NCI-H2029 (cell line): ENCODE data around the gene PIK3C2A.

Source experiments
- DNase-seq: peaks from one replicate; lab custom pipeline; 2025; lab: John Stamatoyannopoulos, UW

The PIK3C2A gene

GRCh38 chr11:17209939-17210245 lies 2.1 kb upstream of the PIK3C2A start:
- no peak for DNase-seq

GRCh38 chr11:17208257-17208999 lies 642 bp upstream of the PIK3C2A start:
- peak; percentile 81 for DNase-seq

DNA sequence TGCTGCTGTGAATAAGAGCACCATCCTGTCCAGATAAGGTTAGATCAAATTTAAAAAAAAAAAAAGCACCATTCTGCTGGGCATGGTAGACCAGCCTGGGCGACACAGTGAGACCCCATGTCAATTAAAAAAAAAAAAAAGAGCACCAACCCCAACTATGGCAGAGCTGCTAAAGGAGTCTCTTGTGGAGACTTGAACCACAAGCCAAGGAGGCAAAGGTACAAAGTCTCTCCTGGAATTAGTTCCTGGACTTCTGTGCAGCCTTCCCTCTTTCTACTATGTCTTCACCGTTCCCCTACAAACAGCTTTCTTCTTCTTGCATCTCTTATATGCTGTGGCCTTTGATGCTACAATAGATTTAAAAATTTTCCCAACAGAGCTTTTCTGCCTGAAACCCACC lies 1.3 kb downstream of the PIK3C2A start:
- DNase-seq, result no peak

- DNase-seq, result no peak
Measured at GRCh38 chr11:17197431-17197898, 10.3 kb downstream of the PIK3C2A start.

DNA sequence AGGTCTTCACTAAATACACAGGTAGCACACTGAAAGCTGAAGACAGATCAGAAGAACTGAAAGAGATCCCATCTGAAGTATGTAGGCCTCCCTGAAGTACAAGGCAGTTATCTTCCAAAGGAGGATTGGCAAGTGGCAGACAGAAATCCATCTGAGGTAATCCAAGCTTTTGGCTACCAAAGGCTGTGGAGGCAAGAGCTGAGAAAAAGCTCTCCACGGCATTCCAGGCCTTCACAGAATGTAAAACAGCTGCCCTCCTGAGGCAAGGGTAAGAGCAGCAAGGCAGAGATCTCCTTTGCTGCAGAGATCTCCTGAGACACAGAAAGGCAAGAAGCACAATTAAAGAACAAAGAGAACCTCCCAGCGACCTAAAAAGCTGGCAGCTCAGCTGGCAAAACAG lies 19.1 kb downstream of the PIK3C2A start:
- DNase-seq, result no peak

DNA sequence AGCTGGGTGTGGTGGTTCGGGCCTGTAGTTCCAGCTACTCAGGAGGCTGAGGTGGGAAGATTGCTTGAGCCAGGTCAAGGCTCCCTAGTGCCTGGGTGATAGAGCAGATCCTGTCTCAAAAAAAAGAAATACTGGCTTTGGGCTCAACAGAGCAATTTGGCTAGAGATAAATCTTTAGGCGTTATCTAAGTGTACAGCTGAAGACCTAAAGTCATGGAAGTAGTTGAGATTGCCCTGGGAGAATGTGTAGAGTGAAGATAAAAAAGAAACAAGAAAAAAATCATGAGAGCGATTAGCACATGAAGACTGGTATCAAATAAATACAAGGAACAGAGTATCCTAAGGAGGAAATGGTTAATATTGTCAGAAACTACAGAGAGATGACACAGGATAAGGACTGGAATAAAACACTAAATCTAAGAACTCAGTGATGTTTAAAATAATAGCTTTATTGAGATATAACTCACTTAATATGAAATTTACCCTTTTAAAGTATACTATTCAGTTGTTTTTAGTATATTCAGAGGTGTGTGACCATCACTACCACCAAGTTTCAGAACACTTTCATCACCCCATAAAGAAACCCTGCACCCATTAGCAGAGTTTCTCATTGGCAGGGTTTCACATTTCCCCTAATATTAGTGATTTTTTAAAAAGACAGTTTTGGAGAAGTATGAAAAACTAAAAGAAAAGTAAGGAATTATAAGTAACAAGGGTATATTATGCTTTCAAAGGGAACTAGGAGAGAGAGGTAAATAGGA lies 20.7 kb downstream of the PIK3C2A start:
- no peak for DNase-seq

- DNase-seq, result no peak
Measured at GRCh38 chr11:17185938-17186337, 21.8 kb downstream of the PIK3C2A start.

GRCh38 chr11:17184882-17185587 lies 22.8 kb downstream of the PIK3C2A start:
- DNase-seq, result no peak

DNA sequence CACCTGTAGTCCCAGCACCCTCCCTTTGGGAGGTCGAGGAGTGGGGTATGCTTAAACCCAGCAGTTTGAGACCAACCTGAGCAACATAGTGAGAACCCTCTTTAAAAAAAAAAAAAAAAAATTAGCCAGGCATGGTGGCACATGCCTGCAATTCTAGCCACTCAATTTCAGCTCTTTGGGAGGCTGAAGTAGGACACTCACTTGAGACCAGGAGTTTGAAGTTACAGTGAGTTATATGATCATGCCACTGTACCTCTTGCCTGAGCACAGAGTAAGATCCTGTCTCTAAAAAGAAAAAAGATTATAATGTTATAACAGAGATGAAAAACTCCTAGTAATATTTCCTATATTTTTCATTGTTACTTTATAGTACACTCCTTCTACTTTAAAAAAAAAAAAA lies 23.9 kb downstream of the PIK3C2A start:
- no peak for DNase-seq

DNA sequence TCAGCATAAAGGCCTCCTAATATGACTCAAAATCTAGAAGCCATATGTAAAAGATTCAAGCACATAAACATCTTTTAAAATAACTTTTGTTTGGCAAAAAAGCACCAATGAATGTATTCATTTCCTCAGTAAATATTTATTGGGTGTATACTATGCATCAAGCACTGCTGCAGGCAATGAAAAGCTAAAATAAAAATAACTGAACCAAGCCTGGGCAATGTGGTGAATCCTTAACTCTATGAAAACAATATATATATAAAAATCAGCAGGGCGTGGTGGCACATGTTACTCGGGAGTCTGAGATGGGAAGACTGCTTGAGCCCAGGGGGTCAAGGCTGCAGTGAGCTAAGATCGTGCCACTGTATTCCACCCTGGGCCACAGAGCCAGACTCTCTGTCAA lies 27.8 kb downstream of the PIK3C2A start:
- no peak for DNase-seq

- DNase-seq, result no peak
Measured at GRCh38 chr11:17173332-17173731, 34.5 kb downstream of the PIK3C2A start.

DNA sequence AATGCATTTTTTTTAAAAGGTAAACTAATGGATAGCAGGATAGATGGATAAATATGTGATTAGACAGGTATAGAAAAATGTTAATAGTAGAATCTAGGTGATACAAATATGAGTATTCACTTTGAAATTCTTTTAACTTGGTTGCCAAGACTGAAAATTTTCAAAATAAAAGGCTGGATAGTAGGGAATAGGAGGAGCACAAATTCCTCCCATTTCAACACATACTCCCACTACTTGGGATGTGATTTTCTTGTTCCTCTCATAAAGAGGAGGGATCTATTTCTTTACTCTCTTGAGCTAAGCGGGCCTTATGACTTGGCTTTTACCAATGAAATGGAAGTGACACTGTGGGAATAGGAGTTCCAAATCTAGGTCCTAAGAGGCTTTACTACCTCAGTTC lies 35.9 kb downstream of the PIK3C2A start:
- DNase-seq, result no peak

DNA sequence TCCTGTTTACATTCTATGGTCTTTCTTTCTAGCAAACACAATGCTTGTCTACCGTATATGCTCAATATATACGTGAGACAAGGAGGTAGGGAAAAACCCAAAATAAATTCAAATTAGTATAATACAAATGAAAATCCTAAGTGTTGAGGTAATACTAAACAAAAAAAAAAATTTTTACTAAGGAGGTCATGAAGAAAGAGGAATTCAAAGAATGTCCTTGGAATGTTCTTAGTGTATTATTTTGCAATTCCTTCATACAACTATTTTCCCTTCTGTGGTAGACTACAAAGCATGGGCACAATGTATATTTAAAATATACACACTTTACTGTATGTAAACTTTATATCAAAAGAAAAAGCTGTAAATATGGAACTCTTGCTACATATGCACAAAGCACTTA lies 36.4 kb downstream of the PIK3C2A start:
- DNase-seq, result no peak

GRCh38 chr11:17169876-17170275 lies 37.9 kb downstream of the PIK3C2A start:
- DNase-seq, result no peak

DNA sequence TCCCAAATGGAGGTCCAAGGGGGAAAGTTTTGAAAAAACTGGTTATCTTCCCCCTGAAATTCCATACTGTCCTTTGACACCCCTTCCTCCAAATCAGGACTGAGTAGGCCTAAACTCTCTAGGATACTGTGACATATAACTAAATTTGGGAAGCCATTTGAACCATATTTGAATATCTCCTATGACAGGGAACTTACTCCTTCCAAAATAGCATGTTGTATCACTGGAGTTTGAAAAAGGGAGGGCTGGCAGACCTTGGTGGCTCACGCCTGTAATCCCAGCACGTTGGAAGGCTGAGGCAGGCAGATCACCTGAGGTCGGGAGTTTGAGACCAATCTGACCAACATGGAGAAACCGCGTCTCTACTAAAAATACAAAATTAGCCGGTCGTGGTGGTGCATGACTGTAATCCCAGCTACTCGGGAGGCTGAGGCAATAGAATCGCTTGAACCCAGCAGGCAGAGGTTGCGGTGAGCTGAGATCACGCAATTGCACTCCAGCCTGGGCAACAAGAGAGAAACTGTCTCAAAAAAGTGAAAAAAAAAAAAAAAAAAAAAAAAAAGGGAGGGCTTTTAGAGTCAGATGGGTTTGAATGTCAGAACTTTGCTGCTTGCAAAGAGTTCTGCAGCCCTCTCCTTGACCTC lies 42.4 kb downstream of the PIK3C2A start:
- DNase-seq, result no peak

- no peak for DNase-seq
Measured at GRCh38 chr11:17164361-17165246, 43.2 kb downstream of the PIK3C2A start.

- DNase-seq, result no peak
Measured at GRCh38 chr11:17163736-17164135, 44.0 kb downstream of the PIK3C2A start.

GRCh38 chr11:17163291-17163690 lies 44.5 kb downstream of the PIK3C2A start:
- no peak for DNase-seq

DNA sequence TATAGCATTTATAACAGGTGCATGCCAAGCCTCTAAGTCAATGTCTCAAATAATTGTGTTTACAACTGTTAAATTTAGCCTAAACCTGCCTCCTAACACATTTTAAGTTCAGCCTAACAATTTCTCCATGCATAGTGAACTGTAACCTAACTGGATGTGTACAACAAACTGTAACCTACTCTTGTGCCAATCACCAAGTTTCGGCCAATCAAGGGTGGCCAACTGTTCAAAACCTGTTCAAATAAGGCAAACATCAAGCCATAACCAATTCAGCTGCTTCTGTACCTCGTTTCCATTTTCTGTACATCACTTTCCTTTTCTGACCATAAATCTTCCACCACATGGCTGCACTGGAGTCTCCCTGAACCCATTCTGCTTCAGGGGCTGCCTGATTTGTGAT lies 45.4 kb downstream of the PIK3C2A start:
- DNase-seq, result no peak

DNA sequence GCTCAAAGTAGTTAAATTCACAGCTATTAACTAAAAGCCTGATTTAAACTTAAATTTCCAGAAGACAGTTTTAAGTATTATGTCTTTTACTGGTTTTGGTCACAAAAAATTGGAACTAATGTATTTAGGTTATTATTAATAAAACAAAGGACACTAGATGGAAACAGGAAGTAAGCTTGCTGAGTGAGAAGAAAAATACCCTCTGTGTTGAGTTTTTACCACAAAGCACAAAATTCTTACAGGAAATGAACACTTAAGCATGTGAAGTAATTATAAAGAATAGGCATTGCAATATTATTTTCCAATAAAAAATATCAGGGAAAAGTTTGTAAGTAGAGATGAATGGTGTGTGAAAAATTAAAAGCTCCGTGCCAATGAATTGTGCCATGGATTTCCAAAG lies 46.3 kb downstream of the PIK3C2A start:
- no peak for DNase-seq

DNA sequence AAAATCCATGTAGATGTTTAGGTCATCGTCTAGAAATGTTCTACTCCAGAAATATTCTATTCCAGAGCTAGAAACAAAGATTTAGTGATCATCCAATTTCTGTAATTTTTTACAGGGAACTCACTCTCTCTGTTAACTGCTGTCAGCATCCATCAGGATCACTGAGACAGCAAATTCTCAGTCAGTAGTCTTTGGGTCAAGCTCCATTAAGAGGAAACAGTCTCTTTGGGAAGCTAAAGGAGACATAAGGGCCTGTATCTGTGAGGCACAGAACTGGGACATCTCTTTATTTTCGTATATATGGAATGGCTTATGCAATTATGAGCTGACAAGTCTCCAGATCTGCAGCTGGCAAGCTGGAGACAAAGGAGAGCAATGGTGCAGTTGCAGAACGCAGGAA lies 48.3 kb downstream of the PIK3C2A start:
- DNase-seq, result no peak
